Measurements from ENCODE around the gene PAXIP1.

- TF ChIP-seq CTCF (IDR thresholded peaks at IDR 0.05) (no peak), POLR2A (IDR thresholded peaks at IDR 0.05) (no peak), EP300 (IDR thresholded peaks at IDR 0.05) (no peak)
Measured at GRCh38 chr7:154986200-154986945, 16.6 kb downstream of the PAXIP1 start.

Measured in ovary (tissue), 3 donors.